Choroid plexus epithelial cell (primary cell): Measurements from ENCODE around the gene LRRC75A.
A peak's percentile ranks its signal among the peaks of the same experiment; 100 is the strongest.

Experiments used
- DNase-seq: peaks from one replicate; pipeline ENCODE4 v3.0.0-alpha.2; 2010; ENCODE audit warnings: low read depth
- H3K4me3 ChIP-seq: 2 replicates; pipeline ENCODE4 v1.5.1; 2011; ENCODE audit warnings: low read depth, mild to moderate bottlenecking, control low read depth, low read length, moderate library complexity
- TF ChIP-seq, protein P1 (sequence below): conservative IDR thresholded peaks from 2 replicates; pipeline ENCODE4 v1.5.1; 2011; ENCODE audit warnings: low read depth, mild to moderate bottlenecking, control low read depth, inconsistent platforms, low read length, moderate library complexity

Gene LRRC75A

DNA sequence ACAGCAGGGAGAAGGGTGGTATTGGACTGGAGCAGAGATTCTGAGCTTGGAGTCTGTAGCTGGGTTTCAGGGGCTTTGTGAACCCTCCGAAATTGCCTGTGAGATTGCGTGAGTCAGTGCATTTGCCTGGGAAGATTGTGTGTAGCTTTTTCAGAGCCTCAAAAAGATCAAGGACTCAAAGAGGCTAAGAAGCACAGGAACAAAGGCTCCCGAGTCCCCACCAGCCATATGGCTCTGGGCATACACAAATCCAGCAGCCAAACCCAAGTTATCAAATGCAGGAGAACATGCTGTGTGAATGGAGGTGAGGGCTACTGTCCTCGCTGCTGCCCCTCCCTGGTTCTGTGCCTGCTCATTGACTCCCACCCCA lies 3.0 kb downstream of the LRRC75A start:
- no peak overlapping the region for H3K4me3 ChIP-seq
- DNase-seq: no peak
- TF ChIP-seq, protein P1, sequence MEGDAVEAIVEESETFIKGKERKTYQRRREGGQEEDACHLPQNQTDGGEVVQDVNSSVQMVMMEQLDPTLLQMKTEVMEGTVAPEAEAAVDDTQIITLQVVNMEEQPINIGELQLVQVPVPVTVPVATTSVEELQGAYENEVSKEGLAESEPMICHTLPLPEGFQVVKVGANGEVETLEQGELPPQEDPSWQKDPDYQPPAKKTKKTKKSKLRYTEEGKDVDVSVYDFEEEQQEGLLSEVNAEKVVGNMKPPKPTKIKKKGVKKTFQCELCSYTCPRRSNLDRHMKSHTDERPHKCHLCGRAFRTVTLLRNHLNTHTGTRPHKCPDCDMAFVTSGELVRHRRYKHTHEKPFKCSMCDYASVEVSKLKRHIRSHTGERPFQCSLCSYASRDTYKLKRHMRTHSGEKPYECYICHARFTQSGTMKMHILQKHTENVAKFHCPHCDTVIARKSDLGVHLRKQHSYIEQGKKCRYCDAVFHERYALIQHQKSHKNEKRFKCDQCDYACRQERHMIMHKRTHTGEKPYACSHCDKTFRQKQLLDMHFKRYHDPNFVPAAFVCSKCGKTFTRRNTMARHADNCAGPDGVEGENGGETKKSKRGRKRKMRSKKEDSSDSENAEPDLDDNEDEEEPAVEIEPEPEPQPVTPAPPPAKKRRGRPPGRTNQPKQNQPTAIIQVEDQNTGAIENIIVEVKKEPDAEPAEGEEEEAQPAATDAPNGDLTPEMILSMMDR: no peak

DNA sequence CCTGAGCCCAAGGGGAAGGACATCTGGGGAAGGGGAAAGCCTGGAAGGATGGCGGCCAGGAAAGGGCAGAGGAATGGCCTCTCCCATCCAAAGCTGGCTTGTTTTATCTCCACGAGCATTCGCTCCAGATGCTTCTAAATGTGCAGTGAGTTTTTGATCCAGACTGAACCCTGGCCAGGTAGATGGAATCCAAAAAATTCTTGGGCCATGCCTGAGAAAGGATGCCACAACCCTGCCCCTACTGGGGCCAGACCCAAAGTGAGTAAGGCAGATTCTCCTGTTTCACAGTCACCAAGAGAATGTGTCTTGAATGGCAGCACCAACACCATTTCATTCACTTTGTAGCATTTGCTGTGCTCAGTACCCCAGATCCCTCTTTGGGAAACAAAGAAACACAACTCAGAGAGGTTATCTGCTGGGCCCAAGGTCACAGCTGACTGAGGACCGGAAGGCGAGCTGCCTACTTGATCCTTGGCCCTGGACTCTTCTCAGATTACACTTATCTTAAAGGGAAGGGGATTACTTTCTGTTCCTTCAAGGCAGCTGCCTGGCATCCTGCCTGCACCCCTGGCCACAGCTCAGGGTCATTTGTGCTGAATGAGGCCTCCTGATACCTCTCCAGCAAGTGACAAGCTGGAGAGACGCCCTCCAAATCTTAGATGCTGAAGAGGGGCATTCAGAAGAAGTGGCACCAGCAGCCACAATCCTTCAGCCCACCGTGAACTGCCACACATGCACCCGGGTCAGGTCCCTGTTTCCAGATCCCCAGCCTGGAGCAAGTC lies 3.6 kb downstream of the LRRC75A start:
- TF ChIP-seq, protein P1: no peak
- DNase-seq: no peak

DNA sequence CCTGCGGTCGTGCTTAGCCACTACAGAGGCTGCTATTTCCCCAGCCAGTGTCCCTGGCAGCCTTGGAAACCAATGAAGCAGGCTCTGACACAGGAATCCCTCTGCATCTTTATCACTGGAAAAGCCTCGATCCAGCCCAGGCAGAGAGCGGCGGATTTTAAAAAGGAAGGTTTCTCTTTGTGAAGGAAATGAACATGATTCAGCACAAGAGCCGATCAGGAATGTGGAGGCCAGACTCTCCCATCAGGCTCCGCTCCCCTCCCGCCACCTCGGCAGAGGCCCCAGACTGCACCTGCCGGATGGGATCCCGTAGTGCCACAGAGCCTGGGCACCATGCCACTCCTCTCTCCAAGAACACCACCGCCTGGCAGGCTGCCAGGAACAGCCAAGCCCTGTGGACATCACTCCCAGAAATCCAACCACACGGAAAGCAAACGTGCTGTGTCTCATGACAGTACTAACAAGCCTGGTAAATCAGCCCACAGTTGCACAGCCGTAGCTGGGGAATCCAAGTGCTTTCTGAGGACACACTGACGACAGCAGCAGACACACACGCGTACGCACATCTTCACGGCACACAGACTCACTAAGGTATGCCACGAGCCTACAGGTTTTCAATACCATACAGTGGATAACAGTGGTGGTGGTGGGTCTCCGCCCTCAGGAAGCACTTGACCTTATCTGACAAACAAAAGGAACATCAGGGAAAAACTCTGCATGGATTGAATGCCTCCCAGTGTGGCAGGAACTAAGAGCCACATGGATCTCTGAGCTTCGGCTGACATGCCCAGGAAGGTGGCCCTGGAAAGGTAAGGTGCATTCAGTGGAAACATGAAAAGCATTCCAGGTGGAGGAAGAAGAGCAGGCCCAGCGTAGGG lies 5.4 kb downstream of the LRRC75A start:
- TF ChIP-seq, protein P1: no peak
- DNase-seq: peak; percentile 53
- H3K4me3 ChIP-seq: no peak overlapping the region

More for the DNA sequence above, 3.6 kb downstream of the LRRC75A start:
- H3K4me3 ChIP-seq: no peak overlapping the region

DNA sequence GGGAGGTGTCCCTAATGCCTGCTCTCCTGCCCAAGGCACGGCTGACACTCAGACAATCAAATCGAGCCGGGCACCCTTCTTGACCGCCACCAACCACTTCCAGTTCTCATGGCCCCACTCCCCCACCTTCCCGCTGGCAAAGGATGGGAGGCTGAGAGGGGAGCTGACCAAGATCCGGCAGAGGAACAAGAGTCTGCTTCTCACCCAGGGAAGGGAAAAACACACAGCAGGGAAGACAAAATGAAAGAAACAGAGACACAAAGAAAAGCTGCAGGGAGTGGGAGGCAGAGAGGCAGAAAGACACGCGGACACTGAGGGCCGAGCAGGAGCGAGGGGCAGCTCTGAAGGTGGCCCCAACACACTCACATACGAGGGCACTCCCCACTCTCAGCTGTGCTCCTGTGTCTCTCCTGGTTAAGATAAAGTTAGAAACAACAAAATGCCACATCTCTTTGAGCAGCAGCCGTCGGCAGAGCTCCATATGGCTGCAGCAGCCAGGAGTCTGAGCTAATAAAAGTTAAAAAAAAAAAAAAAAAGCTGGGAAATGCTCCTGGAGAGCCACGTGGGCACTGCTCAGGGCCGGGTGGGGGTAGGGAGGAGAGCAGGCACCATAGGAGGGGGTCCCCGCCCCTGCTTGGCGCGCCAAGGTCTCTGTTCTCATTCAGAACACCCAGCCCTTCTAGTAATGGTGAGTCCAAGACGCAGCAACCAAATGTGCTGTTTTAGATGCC lies 7.4 kb downstream of the LRRC75A start:
- H3K4me3 ChIP-seq: no peak overlapping the region
- TF ChIP-seq, protein P1: no peak
- DNase-seq: no peak

DNA sequence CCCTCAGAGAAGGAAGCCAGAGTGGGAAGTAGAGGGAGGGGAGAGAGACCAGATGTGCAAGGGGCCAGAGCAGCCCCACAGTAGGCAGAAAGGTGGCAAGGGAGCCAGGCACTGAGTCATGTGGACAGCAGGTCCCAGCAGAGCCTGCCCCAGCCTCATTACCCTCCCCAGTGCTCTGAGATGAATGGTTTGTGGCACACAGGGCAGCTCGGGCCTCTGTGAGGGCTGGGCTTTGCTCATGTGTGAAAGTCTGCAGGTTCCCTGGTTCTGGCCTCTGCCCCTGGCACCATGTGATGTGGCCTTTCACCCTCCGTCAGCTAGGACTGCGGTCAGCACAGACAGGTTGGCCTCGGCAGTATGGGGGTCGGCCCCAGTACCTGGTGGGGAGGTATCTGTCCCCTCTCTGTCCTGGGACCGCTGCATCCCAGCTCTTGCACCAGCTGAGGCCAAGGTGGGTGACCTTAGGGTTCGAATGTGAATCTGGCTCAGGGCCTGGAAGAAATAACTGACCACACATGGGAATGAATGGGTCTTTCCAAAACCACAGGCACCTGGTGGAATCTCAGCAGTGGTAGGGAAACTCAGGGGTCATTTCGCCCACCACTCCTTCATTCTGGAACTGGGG lies 8.9 kb downstream of the LRRC75A start:
- no peak overlapping the region for H3K4me3 ChIP-seq
- DNase-seq: no peak
- TF ChIP-seq, protein P1: no peak

DNA sequence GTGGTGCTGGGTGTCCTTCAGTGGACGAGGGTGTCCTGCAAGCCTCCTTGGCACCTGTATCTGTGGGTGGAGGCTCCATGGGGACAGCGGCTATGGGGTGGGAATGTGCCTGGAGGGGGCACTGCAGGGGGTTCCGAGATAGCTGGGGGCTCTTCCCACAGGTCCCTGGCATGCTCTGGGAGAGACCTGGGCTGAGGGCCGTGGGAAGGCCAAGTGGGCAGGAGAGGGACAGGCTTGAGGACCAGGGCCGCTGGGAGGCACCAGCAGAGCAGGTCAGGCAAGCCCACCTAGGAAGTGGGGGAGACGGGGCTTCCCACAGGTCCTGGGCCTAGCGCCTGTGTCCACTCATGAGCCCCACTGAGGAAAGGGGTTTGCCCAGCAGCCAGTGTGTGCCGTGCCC lies 9.7 kb downstream of the LRRC75A start:
- no peak for DNase-seq
- TF ChIP-seq, protein P1: no peak
- H3K4me3 ChIP-seq: no peak overlapping the region
